Stimulated activated CD4-positive, alpha-beta T cell treated with anti-CD3 and anti-CD28 coated beads, Interleukin-15, amount 100 ng/mL, for 48 hours (primary cell): ENCODE measurements around the gene KCNG2.

Experiments used
- DNase-seq, 2 donors: peaks; one replicate each; pipeline ENCODE4 v3.0.0-alpha.2; 2020; ENCODE audit warnings: low read depth in 2 of 2

The KCNG2 gene

DNA sequence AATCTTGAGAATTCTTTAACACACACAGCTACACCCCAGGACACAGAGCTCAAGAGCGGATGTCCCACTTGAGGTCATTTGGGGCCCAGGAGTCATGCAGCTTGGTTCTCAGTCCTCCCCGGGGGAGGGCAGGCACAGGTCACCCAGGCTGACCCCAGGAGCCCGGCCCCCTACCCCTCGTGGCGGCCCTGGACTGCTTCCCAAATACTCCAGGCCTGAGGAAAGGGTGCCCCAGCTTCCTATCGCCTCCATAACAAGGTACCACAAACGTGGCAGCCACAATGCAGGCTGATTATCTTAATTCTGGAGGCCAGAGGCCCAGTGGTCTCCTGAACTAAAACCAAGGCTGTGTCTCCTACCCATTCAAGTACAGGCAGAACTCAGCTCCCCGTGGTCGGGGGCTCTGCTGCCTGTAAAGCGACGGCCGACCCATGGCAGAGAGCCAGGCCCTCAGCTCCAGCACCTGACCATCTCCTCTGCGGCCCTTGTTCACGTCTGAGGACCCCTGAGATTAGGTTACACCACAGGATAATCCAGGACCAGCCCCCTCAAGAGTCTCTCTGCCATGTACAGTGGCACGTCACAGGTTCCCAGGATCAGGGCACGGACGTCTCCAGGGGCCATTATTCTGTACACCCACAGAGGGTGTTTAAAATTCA, 143.2 kb downstream of the KCNG2 start:
- DNase-seq: no peak

DNA sequence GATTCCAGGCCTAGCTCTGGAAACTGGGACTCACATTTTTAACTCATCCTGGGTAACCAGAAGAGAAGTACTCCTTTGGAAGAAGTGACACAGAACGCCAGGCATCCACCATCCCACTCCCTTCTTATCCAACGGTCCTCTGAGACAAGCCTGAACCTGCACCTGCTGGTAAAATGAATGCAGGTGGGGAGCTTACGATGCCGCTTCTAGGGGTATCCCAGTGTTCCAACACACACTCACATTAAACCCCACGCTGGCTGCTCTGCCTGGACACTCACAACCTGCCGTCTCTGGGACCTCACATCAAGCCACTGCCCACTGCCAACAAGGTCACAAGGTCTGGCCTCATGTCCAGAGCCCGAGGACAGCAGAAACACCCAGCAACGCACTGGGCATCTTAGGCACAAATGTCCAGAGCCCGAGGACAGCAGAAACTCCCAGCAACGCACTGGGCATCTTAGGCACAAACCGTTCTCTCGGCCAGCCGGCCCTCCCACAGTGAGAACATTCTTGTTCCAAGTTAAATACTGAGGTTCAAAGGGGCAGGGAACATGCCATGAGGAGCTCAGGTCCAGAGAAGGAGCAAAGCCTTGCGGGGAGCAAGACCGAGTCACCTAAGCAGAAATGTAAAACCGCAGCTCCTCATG, 143.9 kb downstream of the KCNG2 start:
- no peak for DNase-seq

DNA sequence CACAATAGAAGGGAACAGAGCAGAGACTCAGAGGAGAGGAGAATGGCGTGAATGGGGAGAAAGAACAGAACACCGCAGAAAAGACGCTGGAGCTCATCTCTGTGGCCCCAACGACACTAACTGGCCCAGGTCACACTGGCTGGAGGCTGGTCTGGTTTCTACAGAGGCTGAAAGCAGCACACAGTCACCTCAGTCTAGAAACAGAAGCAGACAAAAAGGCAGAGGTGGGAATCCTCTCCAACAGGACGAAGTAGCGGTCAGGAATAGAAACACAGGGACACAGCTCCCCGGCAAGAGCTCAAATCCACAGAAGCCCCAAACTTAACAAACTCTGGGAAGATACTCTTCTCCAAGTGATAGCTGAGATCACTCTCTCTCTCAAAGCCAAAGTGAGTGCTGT, 144.5 kb downstream of the KCNG2 start:
- DNase-seq: no peak

DNA sequence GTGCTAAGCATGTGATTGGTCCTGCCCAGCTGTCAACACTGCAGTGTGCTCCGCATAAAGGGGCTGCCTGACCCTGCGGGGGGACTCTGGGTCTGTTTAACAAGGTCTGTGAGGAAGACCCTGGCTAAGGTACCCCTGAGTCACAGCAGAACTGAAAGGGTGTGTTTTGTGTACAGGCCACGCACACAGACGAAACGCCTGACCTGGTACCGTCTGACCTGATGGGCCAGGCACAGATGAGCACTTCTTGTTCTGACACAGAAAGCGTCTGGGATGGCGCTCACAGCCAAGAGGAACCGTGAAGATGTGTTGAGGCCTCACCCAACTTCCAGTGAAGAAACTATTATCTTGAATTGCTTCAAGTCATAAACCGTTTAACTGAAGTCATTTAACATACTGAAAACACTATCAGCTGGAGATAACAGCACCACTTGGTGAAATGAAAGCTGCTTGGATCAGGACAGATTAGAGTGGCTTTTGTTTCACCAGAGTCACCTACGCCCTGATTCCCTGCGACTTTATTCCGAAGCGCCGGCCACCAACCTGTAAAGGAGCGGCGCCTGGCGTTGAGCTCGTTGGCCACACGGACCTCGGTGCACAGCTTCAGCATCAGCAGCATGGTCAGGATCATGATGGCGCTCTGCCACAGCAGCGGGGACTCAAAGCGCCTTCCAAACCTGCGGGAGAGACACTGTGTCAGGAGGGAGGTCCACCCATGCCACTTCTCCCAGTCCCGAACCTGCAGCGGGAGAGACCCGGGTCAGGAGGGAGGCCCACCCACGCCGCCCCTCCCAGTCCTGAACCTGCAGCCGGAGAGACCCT, 145.3 kb downstream of the KCNG2 start:
- DNase-seq: no peak

DNA sequence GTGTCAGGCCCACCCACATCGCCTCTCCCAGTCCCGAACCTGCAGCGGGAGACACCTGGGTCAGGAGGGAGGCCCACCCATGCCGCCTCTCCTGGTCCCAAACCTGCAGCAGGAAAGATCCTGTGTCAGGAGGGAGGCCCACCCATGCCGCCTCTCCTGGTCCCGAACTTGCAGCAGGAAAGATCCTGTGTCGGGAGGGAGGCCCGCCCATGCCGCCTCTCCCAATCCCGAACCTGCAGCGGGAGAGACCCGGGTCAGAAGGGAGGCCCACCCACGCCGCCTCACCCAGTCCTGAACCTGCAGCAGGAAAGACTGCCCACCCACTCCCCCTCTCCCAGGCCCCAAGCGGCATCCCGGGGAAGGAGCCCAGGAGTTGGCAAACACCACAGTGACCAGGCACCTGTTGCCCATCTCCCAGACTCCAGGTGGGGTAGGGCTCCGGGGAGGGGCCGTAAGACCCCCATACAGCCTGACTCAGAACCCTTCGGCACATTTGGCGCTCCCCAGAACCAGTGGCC, 145.9 kb downstream of the KCNG2 start:
- DNase-seq: no peak

DNA sequence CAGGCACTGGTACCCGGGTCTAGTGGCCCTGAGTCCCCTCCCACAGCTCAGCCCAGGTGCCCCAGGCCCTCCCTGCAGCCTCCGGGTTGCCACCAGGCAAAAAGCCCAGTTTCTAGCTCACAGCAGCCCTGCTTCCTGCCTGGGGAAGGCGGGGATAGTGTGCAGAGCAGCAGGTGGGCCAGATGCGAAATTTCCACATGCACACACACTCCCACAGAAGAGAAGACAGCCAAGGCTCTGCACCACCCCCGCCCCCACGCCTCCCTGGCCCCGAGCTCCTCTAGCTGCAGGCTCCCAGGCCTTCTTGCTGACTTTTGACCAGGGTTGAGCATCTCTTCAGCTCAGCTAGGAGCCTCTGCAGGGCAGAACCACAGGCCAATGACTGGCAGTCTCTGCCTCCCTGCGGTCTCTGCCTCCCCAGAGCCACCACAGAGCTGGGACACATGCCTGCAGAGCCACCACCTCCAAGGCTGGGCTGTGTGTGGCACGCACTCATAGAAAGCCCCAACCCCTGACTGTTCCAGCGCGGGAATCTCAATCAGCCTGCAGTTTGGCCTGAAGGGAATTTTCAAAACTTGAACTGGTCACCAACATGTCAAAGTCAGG, 146.5 kb downstream of the KCNG2 start:
- no peak for DNase-seq

DNA sequence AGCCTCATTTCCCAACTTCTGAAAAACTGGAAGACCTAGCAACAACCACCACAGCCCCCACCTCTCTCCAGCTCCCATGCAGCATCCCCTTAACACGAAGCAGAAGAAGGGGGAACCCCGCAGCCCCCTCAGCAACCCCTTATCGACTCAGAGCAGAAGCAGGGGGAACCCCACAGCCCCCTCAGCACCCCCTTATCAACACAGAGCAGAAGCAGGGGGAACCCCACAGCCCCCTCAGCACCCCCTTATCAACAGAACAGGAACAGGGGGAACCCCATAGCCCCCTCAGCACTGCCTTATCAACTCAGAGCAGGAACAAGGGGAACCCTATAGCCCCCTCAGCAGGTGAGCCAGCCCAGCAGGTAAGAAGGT, 147.0 kb downstream of the KCNG2 start:
- no peak for DNase-seq

DNA sequence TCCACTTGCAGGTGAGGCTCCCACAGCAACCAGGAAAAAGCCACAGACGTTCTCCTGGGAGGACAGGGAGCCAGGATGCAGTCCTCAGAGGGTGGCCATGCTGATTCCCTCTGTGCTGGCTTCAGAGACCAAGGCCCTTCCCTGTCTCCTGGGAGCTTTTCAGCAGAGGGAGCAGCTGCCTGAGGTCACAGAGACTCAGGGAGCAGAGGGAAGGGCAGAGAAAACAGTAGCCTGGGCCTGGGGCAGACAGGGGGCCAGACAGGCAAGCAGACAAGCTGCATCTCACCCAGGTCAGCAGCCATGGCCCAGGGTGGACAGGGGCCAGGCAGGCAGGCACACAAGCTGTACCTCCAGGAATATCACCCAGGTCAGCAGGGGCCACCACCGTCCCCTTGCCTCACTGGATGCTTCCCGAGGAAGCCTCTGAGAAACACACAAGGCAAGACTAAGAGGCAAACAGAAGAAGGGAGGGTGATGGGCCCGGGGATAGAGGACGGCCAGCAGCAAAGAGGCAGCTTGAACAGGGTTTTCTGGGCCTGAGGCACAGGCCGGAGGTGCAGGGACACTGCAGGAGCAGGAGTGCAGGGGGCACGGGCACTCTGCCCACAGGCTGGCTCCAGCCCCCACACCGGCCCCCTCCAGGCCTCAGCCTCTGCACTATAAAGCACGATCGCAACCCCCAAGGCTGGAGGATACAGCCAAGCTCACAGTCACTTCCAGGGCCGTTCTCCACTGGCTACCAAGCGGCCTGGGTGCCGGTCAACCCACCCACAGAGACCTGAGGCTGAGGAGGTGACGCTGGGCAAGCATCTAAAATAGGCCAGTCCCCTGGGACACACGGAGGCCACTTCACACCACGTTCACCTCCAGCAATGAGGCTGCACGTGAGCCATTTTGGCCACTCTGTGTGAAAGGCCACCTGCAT, 147.6 kb downstream of the KCNG2 start:
- DNase-seq: no peak

DNA sequence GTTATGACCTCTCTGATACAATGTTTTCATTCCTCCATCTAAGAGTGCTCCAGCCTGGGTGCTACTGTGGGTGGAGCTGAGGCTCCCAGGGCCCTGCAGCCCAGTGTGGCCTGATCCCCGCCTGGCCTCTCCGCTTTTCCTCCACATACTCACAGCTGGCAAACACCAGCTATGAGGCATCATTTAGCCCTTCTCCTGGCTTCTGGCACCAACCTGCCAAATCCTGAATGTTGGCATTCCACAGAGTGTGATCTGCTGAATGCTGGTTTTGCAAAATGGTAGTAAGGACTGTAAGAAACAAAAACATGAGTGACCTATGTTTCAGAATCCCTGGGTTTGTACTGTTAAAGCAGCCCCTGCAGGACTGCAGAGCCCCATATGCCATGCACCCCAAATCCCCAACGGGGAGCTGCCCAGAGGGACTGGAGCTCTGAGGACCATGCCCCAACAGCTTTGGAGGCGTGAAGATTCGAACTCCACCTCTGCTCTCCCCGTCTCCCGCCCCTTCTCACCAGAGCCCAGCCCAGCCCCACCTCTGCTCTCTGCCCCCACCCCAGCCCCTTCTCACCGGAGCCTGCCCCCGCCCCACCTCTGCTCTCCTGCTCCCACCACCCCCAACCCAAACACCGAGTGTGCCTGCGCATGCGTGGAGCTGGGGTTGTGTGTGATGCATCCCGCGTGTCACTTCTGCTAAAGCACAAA, 149.5 kb downstream of the KCNG2 start:
- no peak for DNase-seq

DNA sequence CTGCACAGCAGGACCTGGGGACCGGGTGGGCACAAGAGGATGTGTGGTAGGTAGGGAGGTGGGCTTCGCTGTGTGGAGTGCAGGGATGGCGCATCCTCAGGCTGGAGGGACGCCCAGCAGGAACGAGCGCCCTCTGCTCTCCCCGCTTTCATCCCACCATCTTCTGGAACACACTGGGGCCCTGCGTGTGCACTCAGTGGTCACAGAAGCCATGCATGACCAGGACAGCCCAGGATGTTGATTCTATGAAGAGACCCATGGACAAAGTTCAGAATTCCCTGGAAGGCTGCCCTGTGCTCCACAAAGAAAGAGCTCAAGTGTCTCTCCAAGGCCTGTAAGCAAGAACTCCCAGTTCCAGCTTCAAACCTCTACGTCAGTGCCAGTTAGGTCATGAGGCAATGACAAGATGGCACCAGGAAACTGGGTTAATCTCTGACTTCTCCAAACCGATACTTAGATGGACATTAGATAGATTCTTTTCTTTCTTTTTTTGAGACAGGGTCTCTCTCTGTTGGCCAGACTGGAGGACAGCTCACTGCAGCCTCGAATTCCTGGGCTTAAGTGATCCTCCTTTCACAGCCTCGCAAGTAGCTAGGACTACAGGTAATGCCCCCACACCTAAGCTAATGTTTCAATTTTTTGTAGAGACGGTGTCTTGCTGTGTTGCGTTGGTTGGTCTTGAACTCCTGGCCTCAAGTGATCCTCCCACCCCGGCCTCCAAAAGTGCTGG, 150.3 kb downstream of the KCNG2 start:
- DNase-seq: no peak

DNA sequence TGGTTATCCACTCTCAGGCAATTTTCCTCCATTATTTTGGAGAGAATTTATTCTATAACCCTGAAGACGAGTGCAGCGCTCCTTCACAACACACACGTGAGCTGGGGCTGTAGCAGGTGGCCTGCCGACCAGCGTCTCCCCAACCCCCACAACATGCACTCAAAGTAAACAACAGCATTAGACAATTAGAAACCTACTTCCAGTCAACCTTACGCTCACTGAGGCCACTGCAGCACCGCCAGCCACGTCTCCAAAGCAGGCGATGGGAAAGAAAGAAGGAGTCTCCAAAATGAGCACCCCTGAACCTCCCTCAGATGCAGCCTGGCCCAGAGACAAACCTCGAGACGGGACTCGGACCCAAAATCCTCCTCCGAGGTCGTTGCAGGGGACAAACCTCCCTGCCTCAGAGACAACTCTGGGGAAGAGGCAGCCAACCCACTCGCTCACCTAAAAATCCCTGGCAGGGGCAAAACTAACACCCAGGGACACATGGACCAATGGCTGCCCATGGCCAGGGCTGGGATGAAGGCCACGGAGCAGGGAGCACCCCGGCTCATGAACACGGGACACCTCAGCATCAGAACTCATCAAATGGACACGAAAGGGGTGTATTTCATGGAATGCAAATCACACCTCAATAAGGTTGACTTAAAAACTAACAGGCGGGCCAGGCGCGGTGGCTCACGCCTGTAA, 151.1 kb downstream of the KCNG2 start:
- no peak for DNase-seq
